ENCODE data around the gene SGPP1.

The SGPP1 gene

GRCh38 chr14:63682727-63683593 lies 44.9 kb downstream of the SGPP1 start:
- Histone ChIP-seq H3K9me3 (no peaks in the 10 kb centered on the region), H3K36me3 (peaks cover 0 to 7% (median 6%) of the 10 kb centered on the region in 3 donors), H3K27ac (no peak overlapping the region), H3K4me1 (no peaks in the 10 kb centered on the region), H3K4me3 (no peak overlapping the region), H3K27me3 (no peaks in the 10 kb centered on the region)
- intact Hi-C loops (cut with DNase I; ENCODE audit: low total_unique reads): no loop called here
- no peak for DNase-seq
- TF ChIP-seq CTCF (IDR thresholded peaks at IDR 0.05): no peak

GRCh38 chr14:63678536-63678935 lies 49.3 kb downstream of the SGPP1 start:
- no peak for DNase-seq
- no peak for TF ChIP-seq CTCF (IDR thresholded peaks at IDR 0.05)
- Histone ChIP-seq H3K27ac (no peak overlapping the region), H3K4me1 (no peaks in the 10 kb centered on the region), H3K27me3 (no peaks in the 10 kb centered on the region), H3K36me3 (peaks cover 0 to 6% (median 6%) of the 10 kb centered on the region in 3 donors), H3K4me3 (no peak overlapping the region), H3K9me3 (no peaks in the 10 kb centered on the region)
- intact Hi-C loops (cut with DNase I; ENCODE audit: low total_unique reads): no loop called here

GRCh38 chr14:63677891-63678379 lies 49.9 kb downstream of the SGPP1 start:
- H3K27ac ChIP-seq: no peak overlapping the region
- H3K4me3 ChIP-seq: no peak overlapping the region
- no peak for TF ChIP-seq CTCF (IDR thresholded peaks at IDR 0.05)
- no peaks in the 10 kb centered on the region for H3K27me3 ChIP-seq
- intact Hi-C loops (cut with DNase I; ENCODE audit: low total_unique reads): no loop called here
- no peaks in the 10 kb centered on the region for H3K9me3 ChIP-seq
- DNase-seq: no peak
- H3K36me3 ChIP-seq: peaks cover 0 to 6% (median 6%) of the 10 kb centered on the region in 3 donors
- no peaks in the 10 kb centered on the region for H3K4me1 ChIP-seq

GRCh38 chr14:63676615-63677014 lies 51.2 kb downstream of the SGPP1 start:
- Histone ChIP-seq H3K27ac (no peak overlapping the region), H3K4me1 (no peaks in the 10 kb centered on the region), H3K4me3 (no peak overlapping the region), H3K27me3 (no peaks in the 10 kb centered on the region), H3K36me3 (peaks cover 0 to 6% (median 6%) of the 10 kb centered on the region in 3 donors), H3K9me3 (no peaks in the 10 kb centered on the region)
- intact Hi-C loops (cut with DNase I; ENCODE audit: low total_unique reads): no loop called here
- TF ChIP-seq CTCF (IDR thresholded peaks at IDR 0.05): no peak
- DNase-seq: no peak

- no peaks in the 10 kb centered on the region for H3K9me3 ChIP-seq
- no peak overlapping the region for H3K4me3 ChIP-seq
- no peaks in the 10 kb centered on the region for H3K4me1 ChIP-seq
- H3K36me3 ChIP-seq: peaks cover 0 to 6% (median 6%) of the 10 kb centered on the region in 3 donors
- intact Hi-C loops (cut with DNase I; ENCODE audit: low total_unique reads): no loop called here
- TF ChIP-seq CTCF (IDR thresholded peaks at IDR 0.05): no peak
- no peak overlapping the region for H3K27ac ChIP-seq
- no peaks in the 10 kb centered on the region for H3K27me3 ChIP-seq
- no peak for DNase-seq
Observed at GRCh38 chr14:63673886-63674497, 53.9 kb downstream of the SGPP1 start.
